ENCODE results near the gene PRR5.

PRR5 gene

DNA sequence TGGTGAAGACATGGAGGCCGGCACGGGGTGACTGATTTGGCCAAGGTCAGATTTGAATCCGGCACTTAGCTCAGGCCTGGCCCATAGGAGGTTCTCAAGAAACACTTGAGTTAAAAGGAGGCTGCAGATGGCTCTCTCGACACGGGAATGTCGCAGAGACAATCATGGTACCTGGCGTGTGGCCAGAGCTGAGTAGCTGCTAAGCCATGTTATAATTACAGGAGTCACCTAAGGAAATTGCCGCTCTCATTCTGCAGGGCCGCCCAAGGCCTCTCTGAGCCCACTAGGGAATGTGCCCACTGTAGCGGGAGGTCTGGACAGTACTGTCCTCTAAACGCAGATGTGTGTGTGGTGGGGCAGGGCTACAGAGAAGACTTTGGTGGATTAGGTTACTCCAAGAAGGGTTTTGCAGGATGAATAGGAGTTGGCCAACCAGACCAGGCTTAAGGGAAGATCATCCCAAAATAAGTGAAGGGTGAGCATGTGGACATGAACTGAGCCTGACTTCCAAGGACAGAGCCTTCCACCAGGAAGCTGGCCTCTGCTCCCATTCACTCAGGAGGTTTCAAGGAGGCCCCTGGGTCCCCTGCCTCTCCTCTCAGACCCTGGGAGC, 19.3 kb upstream of the PRR5 start:
- TF ChIP-seq, protein P1, sequence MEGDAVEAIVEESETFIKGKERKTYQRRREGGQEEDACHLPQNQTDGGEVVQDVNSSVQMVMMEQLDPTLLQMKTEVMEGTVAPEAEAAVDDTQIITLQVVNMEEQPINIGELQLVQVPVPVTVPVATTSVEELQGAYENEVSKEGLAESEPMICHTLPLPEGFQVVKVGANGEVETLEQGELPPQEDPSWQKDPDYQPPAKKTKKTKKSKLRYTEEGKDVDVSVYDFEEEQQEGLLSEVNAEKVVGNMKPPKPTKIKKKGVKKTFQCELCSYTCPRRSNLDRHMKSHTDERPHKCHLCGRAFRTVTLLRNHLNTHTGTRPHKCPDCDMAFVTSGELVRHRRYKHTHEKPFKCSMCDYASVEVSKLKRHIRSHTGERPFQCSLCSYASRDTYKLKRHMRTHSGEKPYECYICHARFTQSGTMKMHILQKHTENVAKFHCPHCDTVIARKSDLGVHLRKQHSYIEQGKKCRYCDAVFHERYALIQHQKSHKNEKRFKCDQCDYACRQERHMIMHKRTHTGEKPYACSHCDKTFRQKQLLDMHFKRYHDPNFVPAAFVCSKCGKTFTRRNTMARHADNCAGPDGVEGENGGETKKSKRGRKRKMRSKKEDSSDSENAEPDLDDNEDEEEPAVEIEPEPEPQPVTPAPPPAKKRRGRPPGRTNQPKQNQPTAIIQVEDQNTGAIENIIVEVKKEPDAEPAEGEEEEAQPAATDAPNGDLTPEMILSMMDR (IDR thresholded peaks at IDR 0.05), result no peak
- no peak for DNase-seq (ENCODE audit: low spot score)
- H3K27ac ChIP-seq, result no peak overlapping the region
- H3K4me3 ChIP-seq, result no peak overlapping the region

DNA sequence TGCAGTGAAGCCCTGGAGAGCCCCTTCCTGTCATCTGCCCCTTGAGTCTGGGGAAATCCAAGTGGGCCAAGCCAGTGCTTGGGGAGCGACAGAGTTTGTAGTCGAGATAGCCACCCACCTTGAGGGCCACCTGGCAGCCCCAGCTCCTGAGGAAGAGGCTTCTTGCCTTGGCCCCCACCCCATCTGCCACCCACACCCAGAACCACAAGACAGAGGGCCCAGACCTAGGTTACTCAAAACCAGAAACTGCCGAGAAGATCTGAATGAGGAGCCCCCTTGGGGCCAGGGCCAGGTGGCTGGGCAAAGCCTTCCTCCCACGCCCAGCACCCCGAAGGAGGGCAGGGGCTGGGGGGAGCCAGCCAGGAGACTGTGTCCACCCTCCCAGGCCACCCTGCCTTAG, 18.8 kb upstream of the PRR5 start:
- DNase-seq (ENCODE audit: low spot score), result no peak
- TF ChIP-seq, protein P1 (IDR thresholded peaks at IDR 0.05), result no peak
- no peak overlapping the region for H3K4me3 ChIP-seq
- H3K27ac ChIP-seq, result no peak overlapping the region

DNA sequence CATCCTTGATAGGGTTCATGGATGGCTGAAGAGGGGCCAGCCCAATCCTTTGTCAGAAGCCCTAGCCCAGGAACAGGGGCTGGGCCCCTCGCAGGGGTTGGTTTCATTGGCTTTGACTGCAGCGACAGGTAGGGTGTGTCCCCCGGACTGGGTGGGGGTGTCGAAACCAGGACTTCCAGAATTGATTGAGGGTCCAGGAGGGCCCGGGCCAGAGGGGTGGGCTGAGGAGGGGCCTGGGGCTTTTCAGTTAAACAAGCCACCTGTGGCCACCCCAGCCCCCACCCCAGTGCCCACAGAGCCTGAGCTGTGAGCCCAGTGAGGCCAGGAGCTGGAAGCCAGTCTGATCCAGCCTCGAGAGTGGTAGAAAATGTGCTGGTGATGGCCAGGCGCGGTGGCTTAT, 18.1 kb upstream of the PRR5 start:
- Histone ChIP-seq H3K4me3 (no peak overlapping the region), H3K27ac (no peak overlapping the region)
- TF ChIP-seq, protein P1 (IDR thresholded peaks at IDR 0.05), result no peak
- no peak for DNase-seq (ENCODE audit: low spot score)

DNA sequence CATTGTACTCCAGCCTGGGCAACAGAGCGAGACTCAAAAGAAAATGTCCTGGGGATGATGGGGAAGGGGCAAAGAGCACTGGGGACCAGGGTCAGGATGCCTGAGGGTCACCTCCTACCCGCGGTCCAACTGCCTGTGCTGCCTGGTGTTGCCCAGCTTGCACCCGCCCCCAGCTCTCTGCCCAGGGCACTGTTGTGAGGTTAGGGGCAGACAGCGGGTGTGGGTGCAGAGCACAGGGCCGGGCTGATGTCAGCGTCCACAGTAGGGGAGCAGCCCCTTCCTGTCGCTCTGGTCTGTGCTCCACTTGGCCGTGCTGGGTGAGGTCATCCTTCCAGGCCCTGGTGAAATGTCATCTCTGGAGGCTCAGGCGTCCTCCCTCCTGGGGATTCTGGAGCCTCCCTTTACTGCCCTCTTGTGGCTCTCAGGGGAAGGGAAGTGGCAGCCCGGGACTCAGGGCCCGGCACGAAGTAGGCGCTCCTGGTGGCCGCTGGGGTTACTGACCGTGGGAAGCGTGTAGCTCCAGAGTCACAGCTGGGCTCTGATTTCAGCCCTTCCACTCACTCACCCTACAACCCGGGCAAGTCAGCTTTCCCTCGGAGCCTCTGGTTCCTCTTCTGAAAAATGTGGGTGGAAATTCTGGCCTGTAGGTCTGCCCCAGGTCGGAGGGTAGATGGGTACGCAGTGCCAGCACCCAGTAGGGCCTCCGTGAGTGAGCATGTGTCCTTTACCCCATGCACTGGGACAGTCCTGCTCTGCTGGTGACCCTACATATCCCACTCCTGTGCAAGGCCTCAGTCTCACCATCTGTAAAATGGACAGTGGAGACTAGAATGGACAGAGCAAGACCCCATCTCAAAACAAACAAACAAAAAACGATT, 17.3 kb upstream of the PRR5 start:
- no peak for DNase-seq (ENCODE audit: low spot score)
- peak overlapping the region in 1 of 2 donors; percentile 37 for H3K27ac ChIP-seq

DNA sequence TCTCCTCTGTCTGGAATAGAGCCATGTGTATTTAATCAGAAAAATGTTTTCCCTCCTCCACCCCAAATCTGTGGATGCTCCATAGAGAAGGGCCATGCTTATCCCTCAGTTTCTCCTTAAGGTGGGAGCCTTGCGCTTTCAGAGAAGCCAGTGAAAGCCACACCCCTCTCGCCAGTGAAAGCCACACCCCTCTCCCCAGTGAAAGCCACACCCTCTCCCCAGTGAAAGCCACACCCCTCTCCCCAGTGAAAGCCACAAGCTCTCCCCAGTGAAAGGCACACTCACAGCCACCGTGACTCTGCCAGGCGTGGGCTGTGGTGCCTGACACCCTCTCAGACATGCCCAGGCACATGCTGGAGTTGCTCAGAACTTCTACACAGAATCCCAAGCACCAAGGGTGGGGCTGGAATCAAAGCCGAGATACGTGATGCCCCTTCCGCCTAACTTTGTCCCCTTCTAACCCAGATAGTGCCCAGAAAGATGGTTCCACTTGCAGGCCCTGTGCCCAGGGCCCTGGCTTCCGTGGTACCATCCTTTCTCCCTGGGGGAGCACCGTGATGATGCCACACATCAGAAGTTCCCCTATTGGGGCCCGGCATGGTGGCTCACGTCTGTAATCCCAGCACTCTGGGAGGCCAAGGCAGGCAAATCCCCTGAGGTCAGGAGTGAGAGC, 16.5 kb upstream of the PRR5 start:
- H3K4me3 ChIP-seq, result no peak overlapping the region
- H3K27ac ChIP-seq, result peak overlapping the region in 1 of 2 donors; percentile 26
- TF ChIP-seq, protein P1 (IDR thresholded peaks at IDR 0.05), result no peak
- no peak for DNase-seq (ENCODE audit: low spot score)

More for the DNA sequence above, 17.3 kb upstream of the PRR5 start:
- no peak overlapping the region for H3K4me3 ChIP-seq
- TF ChIP-seq, protein P1 (IDR thresholded peaks at IDR 0.05), result peak; percentile 86

DNA sequence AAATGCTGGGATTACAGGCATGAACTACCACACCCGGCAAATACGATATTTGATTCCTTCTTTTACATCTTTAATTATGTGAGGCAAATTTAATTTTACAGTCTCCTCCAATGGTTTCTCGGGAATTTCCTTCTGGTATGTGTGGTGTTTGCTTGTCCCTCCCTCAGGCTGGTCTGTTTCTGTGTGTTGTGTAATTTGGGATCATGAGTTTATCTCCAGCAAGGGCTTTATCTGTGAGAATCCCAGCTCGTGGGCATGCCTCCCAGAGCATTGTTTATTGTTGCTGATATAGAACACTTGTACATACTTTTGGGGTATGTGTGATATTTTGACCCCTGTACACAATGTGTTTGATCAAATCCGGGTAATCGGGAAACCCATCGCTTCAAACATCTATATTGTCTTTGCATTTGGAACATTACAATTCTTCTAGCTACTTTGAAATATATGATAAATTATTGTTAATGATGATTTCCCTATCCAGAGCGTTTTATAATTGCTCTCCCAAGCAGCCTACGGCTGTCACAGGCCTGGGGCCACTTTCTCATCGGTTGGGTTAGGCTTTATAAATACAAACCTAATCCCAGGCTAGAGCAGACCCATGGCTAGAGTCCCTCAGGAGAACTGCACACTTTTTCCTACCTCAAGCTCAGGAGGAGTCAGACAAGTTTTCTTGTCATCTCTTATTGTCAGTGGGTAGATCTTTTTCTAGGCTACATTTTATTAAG, 15.0 kb upstream of the PRR5 start:
- DNase-seq (ENCODE audit: low spot score), result no peak
- Histone ChIP-seq H3K4me3 (no peak overlapping the region), H3K27ac (no peak overlapping the region)
- TF ChIP-seq, protein P1 (IDR thresholded peaks at IDR 0.05), result no peak
